Smooth muscle cell (in vitro differentiated cells): Measurements from ENCODE around the gene FNBP1. TPM values are rescaled to one million over a fixed set of nuclear protein-coding genes. Genes with fewer than 3 reads are reported as not detected.

ENCODE experiments used
- DNase-seq: peaks from one replicate; lab custom pipeline; 2025; ENCODE audit not compliant: unreplicated experiment; lab: John Stamatoyannopoulos, UW
- H2AFZ ChIP-seq: fragments of 200-600 bp; sonication (generic); 2 replicates; pipeline ENCODE4 v1.6.0; 2016; ENCODE audit warnings: antibody characterized with exemption, low read depth, mild to moderate bottlenecking
- H3F3A ChIP-seq: fragments of 200-600 bp; sonication (generic); 2 replicates; pipeline ENCODE4 v1.6.0; 2017; ENCODE audit warnings: antibody characterized with exemption, low read depth
- H3K27ac ChIP-seq: fragments of 200-600 bp; sonication (generic); 2 replicates; pipeline ENCODE4 v1.5.1; 2016; ENCODE audit warnings: low read depth, mild to moderate bottlenecking
- H3K27me3 ChIP-seq: fragments of 200-600 bp; sonication (generic); 2 replicates; pipeline ENCODE4 v1.6.1; 2016; ENCODE audit warnings: low read depth, mild to moderate bottlenecking
- H3K36me3 ChIP-seq: fragments of 200-600 bp; sonication (generic); 2 replicates; pipeline ENCODE4 v1.5.1; 2016; ENCODE audit warnings: low read depth
- H3K4me1 ChIP-seq: fragments of 200-600 bp; sonication (generic); 2 replicates; pipeline ENCODE4 v1.5.1; 2016; ENCODE audit warnings: low read depth
- H3K4me2 ChIP-seq: fragments of 200-600 bp; sonication (generic); 2 replicates; pipeline ENCODE4 v1.6.0; 2016; ENCODE audit warnings: mild to moderate bottlenecking
- H3K4me3 ChIP-seq: fragments of 200-600 bp; sonication (generic); 2 replicates; pipeline ENCODE4 v1.5.1; 2016; ENCODE audit warnings: mild to moderate bottlenecking
- H3K79me2 ChIP-seq: fragments of 200-600 bp; sonication (generic); 2 replicates; pipeline ENCODE4 v1.6.0; 2016; ENCODE audit warnings: low read depth, mild to moderate bottlenecking
- H3K9ac ChIP-seq: fragments of 200-600 bp; sonication (generic); 2 replicates; pipeline ENCODE4 v1.6.0; 2016; ENCODE audit warnings: low read depth
- H3K9me3 ChIP-seq: fragments of 200-600 bp; sonication (generic); replicated peaks from 2 replicates; pipeline ENCODE4 v1.5.1; 2016; ENCODE audit warnings: low read depth
- H4K20me1 ChIP-seq: fragments of 200-600 bp; sonication (generic); 2 replicates; pipeline ENCODE4 v1.6.0; 2016; ENCODE audit warnings: low read depth
- WGBS: methylation state at CpG from one replicate; pipeline ENCODE4 v1.1.7; 2016; ENCODE audit warnings: low lambda C conversion rate; 5-methylcytosine and 5-hydroxymethylcytosine counted together
- polyA plus RNA-seq: library from polyadenylated mRNA; unstranded; fragments of >200 nt; fragmentation: Nextera tagmentation; extraction: Ambion mirVana; gene quantifications from 2 replicates; pipeline ENCODE4 v1.2.1, GENCODE V29; 2016
- total RNA-seq: library from RNA; depleted of rRNA; stranded (reverse); fragments of >200 nt; gene quantifications from 2 replicates; pipeline ENCODE4 v1.2.3, GENCODE V29; 2014
- TF ChIP-seq, protein P1 (sequence below): fragments of 200-600 bp; sonication (generic); IDR thresholded peaks from 2 replicates; pipeline ENCODE4 v1.5.1; 2017; ENCODE audit warnings: borderline replicate concordance, mild to moderate bottlenecking, antibody characterized with exemption; ENCODE audit not compliant: insufficient read depth, poor library complexity, severe bottlenecking

Gene FNBP1
- total and polyA plus RNA-seq, 2 experiments from 2014 or later = 17.1 to 17.2 TPM

DNA sequence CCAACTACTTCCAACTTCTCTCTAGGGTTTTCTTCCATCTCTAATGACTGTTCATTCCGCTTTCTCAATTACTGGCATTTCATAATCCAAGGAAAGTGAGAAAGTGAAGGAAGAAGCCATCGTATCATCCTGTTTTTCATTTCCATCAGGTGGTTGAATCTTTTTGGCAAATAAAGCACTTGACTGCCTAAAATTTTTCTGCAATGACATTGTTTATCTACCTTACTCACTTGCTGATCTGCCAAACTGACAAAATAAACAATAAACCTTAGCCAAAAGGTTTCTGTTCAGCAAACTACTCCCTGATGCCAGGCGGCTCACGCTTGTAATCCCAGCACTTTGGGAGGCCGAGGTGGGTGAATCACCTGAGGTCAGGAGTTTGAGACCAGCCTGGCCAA is 18.4 kb downstream of the FNBP1 start:
- H3K36me3 ChIP-seq = no peaks in the 10 kb centered on the region
- no peak overlapping the region for H2AFZ ChIP-seq
- H3K27ac ChIP-seq = no peak overlapping the region
- no peaks in the 10 kb centered on the region for H3K27me3 ChIP-seq
- H3K9ac ChIP-seq = no peak overlapping the region
- H3K4me3 ChIP-seq = no peak overlapping the region
- H4K20me1 ChIP-seq = peaks cover 94% of the 10 kb centered on the region
- DNase-seq = no peak
- 95% methylated on average over 5 of the region's 5 CpGs for WGBS
- TF ChIP-seq, protein P1, sequence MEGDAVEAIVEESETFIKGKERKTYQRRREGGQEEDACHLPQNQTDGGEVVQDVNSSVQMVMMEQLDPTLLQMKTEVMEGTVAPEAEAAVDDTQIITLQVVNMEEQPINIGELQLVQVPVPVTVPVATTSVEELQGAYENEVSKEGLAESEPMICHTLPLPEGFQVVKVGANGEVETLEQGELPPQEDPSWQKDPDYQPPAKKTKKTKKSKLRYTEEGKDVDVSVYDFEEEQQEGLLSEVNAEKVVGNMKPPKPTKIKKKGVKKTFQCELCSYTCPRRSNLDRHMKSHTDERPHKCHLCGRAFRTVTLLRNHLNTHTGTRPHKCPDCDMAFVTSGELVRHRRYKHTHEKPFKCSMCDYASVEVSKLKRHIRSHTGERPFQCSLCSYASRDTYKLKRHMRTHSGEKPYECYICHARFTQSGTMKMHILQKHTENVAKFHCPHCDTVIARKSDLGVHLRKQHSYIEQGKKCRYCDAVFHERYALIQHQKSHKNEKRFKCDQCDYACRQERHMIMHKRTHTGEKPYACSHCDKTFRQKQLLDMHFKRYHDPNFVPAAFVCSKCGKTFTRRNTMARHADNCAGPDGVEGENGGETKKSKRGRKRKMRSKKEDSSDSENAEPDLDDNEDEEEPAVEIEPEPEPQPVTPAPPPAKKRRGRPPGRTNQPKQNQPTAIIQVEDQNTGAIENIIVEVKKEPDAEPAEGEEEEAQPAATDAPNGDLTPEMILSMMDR = no peak
- H3K4me2 ChIP-seq = no peak overlapping the region
- H3F3A ChIP-seq = no peaks in the 10 kb centered on the region
- H3K4me1 ChIP-seq = no peaks in the 10 kb centered on the region
- H3K79me2 ChIP-seq = peaks cover 97% of the 10 kb centered on the region
- H3K9me3 ChIP-seq = no peaks in the 10 kb centered on the region

DNA sequence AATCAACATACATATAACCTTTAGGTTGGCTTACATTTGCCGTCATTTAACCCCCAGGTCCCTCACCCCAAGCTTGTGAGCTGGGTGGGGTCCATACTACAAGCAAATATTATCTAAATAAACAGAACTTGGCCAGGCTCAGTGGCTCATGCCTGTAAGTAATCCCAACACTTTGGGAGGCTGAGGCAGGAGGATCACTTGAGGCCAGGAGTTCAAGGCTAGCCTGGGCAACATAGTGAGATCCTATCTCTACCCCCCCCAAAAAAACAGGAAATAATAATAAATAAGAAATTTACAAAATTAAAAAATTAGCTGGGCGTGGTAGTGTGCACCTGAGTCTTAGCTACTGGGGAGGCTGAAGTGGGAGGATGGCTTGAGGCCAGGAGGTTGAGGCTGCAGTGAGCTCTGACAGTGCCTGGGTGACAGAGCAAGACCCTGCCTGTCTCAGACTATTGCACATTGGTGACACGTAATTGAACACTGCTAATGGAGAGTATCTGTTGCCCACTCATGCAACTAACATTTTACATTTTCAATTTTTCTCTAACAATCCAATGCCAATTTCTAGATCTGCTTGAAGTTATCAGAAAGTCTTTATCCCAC is 18.9 kb downstream of the FNBP1 start:
- H3K4me2 ChIP-seq = no peak overlapping the region
- no peaks in the 10 kb centered on the region for H3F3A ChIP-seq
- H4K20me1 ChIP-seq = peaks cover 94% of the 10 kb centered on the region
- WGBS = 85% methylated on average over 3 of the region's 3 CpGs
- peaks cover 97% of the 10 kb centered on the region for H3K79me2 ChIP-seq
- H3K27ac ChIP-seq = no peak overlapping the region
- H3K27me3 ChIP-seq = no peaks in the 10 kb centered on the region
- no peaks in the 10 kb centered on the region for H3K36me3 ChIP-seq
- TF ChIP-seq, protein P1 = no peak
- H3K9ac ChIP-seq = no peak overlapping the region
- no peak overlapping the region for H3K4me3 ChIP-seq
- no peak overlapping the region for H2AFZ ChIP-seq
- no peaks in the 10 kb centered on the region for H3K9me3 ChIP-seq
- no peak for DNase-seq
- no peaks in the 10 kb centered on the region for H3K4me1 ChIP-seq

DNA sequence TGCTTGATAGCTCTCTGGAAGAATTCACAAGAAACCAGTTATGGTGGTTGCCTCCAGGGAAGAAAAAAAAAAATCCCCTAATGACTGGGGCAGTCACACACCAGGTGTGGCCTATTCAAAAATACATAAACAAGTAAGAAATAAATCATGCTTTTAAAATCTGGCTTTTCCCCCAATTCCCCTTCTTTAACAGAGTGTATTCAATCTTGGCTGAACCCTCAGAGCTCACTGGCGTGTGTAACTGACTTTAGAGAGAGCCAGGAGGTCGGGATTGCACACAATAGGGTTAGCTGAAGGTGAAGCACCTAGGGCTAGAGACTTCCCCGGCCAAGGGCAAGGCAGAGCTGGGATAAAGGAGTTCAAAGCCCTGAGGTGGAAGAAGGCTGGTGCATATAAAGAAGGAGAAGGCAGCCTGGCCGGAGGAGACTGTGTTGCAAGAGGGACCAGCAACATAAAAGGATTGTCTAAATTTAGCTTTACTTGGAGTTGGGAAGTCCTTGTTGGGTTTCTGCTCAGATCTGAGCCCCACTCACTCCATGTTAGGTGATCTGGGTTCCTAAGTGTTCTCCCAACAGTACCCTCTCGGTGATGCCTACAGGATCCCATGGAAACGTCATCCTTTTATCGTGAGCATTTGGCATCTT is 19.7 kb downstream of the FNBP1 start:
- no peaks in the 10 kb centered on the region for H3F3A ChIP-seq
- H4K20me1 ChIP-seq = peaks cover 96% of the 10 kb centered on the region
- H3K4me3 ChIP-seq = no peak overlapping the region
- H2AFZ ChIP-seq = no peak overlapping the region
- DNase-seq = no peak
- no peaks in the 10 kb centered on the region for H3K27me3 ChIP-seq
- H3K9me3 ChIP-seq = no peaks in the 10 kb centered on the region
- H3K9ac ChIP-seq = no peak overlapping the region
- peaks cover 97% of the 10 kb centered on the region for H3K79me2 ChIP-seq
- 77% methylated on average over 7 of the region's 7 CpGs for WGBS
- H3K36me3 ChIP-seq = no peaks in the 10 kb centered on the region
- H3K4me2 ChIP-seq = no peak overlapping the region
- H3K4me1 ChIP-seq = no peaks in the 10 kb centered on the region
- H3K27ac ChIP-seq = no peak overlapping the region
- TF ChIP-seq, protein P1 = no peak
